Medulla oblongata (tissue), 1 donor: ENCODE data around the gene CEACAM16.
A peak's percentile ranks its signal among the peaks of the same experiment; 100 is the strongest.
"Not testable (repeated sequence)": the region's sequence is repeated elsewhere in the genome, so short reads cannot be mapped to it uniquely, and the experiment has no call there.

Experiments used
- DNase-seq: peaks from one replicate; pipeline ENCODE4 v3.0.0-alpha.2; 2015; ENCODE audit errors: extremely low spot score

Gene CEACAM16

GRCh38 chr19:44677019-44677811 is 21.7 kb upstream of the CEACAM16 start:
- DNase-seq: no peak

GRCh38 chr19:44680536-44680935 is 18.4 kb upstream of the CEACAM16 start:
- DNase-seq: no peak

- DNase-seq: no peak
Observed at GRCh38 chr19:44681992-44682790, 16.8 kb upstream of the CEACAM16 start.

- DNase-seq: no peak
Observed at GRCh38 chr19:44682807-44683206, 16.1 kb upstream of the CEACAM16 start.

- no peak for DNase-seq
Observed at GRCh38 chr19:44683434-44684210, 15.3 kb upstream of the CEACAM16 start.

- not testable (repeated sequence) for DNase-seq
Observed at GRCh38 chr19:44684396-44684795, 14.6 kb upstream of the CEACAM16 start.

- DNase-seq: no peak
Observed at GRCh38 chr19:44684892-44685863, 13.8 kb upstream of the CEACAM16 start.

GRCh38 chr19:44685877-44686276 is 13.1 kb upstream of the CEACAM16 start:
- peak; percentile 44 for DNase-seq

- no peak for DNase-seq
Observed at GRCh38 chr19:44686896-44687295, 12.1 kb upstream of the CEACAM16 start.

GRCh38 chr19:44687888-44688287 is 11.1 kb upstream of the CEACAM16 start:
- DNase-seq: no peak

GRCh38 chr19:44689290-44690130 is 9.4 kb upstream of the CEACAM16 start:
- peak; percentile 59 for DNase-seq

GRCh38 chr19:44690131-44690440 is 8.9 kb upstream of the CEACAM16 start:
- no peak for DNase-seq

GRCh38 chr19:44692379-44692721 is 6.6 kb upstream of the CEACAM16 start:
- DNase-seq: no peak

- no peak for DNase-seq
Observed at GRCh38 chr19:44694184-44694579, 4.8 kb upstream of the CEACAM16 start.

- no peak for DNase-seq
Observed at GRCh38 chr19:44696939-44697669, 1.8 kb upstream of the CEACAM16 start.

- DNase-seq: no peak
Observed at GRCh38 chr19:44697670-44698034, 1.3 kb upstream of the CEACAM16 start.

GRCh38 chr19:44700547-44700946 is 1.6 kb downstream of the CEACAM16 start:
- no peak for DNase-seq

- no peak for DNase-seq
Observed at GRCh38 chr19:44701228-44701627, 2.3 kb downstream of the CEACAM16 start.

- DNase-seq: no peak
Observed at GRCh38 chr19:44702551-44703176, 3.7 kb downstream of the CEACAM16 start.
